Gastrocnemius medialis (tissue), 4 donors: ENCODE results near the gene TNNT1.

Experiments
- CTCF ChIP-seq, 5 experiments: fragments of 450-650 bp in 3 of 5; fragments of 200-600 bp in 2 of 5; sonication (generic) in 2 of 5; IDR thresholded peaks in 4 of 5; conservative IDR thresholded peaks in 1 of 5; 1 replicate in 4 of 5; 2 replicates in 1 of 5; pipeline ENCODE4 v1.5.1; 2016 to 2019; ENCODE audit warnings: antibody characterized with exemption in 5 of 5, mild to moderate bottlenecking in 3 of 5, moderate library complexity in 3 of 5
- POLR2A ChIP-seq, 2 donors: fragments of 450-650 bp; IDR thresholded peaks; one replicate each; pipeline ENCODE4 v1.6.1; 2017; ENCODE audit warnings: antibody characterized with exemption in 2 of 2, mild to moderate bottlenecking in 2 of 2, moderate library complexity in 2 of 2

- TF ChIP-seq CTCF (IDR thresholded peaks at IDR 0.05 in 4 of 5, conservative IDR thresholded peaks at IDR 0.05 in 1 of 5), result no peak
- TF ChIP-seq POLR2A (IDR thresholded peaks at IDR 0.05), result no peak
Measured at GRCh38 chr19:55111238-55111831, 37.7 kb downstream of the TNNT1 start.
